HG03439 (cell line): ENCODE data around the gene TSPO.

Source experiments
- ATAC-seq: cut with Tn5 transposase; IDR thresholded peaks from one replicate; pipeline ENCODE4 v1.9.1; 2021; ENCODE audit warnings: mild to moderate bottlenecking, moderate library complexity; ENCODE audit not compliant: unreplicated experiment

TSPO gene

DNA sequence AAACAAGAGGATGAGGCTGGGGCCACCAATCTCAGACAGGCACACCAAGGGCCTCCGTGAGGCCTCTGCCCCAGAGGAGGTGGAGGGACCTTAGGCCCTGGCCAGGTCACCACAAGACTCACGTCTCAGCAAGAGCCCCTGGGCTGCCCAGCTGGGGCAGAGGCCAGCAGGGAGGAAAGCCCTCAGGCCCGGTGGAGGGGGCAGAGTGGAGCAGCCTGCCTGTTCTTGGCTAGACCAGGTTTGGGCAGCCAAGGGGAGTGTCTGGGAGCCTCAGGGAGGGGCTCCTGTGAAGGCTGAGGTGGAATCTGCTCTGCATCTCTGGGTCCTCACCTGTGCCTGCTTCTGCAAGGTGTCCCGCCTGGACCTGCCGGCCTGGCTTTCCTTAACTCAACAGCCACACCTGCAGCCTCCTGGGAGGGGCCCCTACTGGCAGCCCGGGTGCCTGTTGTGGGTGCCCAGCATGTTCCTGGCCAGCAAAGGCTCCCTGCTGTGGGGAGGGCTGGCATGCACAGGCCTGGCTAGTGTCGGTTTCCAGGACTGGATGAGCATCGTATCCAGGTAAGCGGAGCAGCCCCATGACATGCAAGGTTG lies 23.7 kb downstream of the TSPO start:
- no peak for ATAC-seq

DNA sequence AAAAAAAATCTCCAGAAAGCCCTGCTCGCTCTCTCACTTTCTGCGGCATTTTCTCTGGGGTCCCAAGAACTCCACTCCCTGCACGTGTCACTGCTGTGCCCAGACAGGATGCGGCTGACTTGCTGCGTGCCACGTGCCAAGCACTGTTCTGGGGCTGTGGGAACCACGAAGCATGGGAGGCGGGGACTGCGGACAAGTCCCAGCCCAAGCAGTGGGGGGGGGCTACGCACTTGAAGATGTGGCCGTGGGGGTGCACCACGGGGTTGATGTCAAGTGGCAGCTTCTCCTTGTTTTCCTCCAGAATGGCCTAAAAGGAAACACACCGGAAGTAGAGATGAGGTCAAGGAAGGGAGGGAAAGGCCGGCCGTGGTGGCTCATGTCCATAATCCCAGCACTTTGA lies 24.7 kb downstream of the TSPO start:
- ATAC-seq, result no peak

DNA sequence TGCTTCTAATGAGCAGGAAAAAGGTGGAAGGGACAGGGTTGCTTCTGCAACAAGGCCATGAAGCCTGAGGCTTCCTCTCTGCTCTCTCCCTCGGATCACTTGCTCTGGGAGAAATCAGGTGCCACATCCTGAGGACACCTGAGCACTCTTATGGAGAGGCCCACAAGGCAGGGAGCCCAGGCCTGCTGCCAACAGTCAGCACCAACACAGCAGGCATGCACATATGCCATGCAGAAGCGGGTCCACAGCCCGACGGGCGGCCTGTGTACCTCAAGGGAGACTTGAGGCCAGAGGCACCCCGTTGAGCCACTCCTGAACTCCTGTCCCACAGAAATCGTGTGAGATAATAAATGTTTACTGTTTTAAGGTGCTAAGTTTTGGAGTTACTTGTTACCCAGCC lies 26.1 kb downstream of the TSPO start:
- ATAC-seq, result no peak

DNA sequence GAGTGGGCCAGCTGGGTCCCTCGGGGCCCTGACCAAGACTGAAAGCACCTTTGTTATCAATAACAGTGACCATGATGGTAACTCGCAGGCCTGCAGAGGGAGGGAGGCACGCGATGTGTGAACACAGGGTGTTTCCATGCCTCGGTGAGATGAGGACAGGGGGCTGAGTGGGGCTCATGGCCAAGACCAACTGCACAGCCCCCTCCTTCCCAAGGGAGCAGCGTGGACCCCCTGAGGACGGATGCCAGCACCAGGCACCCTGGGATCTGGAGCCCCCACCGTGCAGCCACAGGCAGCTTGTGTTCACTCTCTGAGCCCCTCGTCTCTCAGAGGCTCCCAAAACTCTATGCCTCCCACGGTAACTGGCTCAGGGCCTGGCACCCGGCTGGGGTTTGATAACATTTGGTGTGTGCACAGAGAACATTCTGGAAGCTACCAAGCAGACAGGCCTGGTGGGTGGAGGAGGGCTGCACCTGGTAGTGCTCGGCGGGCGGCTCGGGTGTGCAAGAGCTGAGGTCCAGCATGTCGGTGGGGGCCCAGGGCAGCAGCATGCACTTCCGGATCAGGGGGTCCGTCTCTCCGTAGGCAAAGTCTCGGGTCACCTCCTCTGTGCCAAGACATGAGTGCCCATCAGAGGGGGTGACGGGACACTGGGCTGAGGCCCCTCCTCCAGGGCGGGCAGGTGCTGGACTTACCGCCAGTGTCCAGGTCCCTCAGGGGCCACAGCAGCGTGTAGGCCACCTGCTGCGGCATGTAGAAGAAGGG lies 28.0 kb downstream of the TSPO start:
- ATAC-seq, result no peak

DNA sequence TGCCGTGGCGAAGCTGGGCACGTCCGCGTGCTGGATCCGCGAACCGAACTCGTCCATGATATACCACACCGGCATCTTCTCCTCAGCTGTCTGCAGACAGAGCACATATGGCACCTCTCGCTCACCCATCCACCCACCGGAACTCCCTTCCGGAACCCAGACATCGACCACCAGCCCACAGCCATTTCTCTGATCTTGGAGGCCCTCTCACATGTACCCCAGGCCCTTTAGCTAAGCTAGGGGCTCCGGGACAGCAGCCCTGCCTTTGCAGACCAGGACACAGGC lies 28.5 kb downstream of the TSPO start:
- no peak for ATAC-seq

DNA sequence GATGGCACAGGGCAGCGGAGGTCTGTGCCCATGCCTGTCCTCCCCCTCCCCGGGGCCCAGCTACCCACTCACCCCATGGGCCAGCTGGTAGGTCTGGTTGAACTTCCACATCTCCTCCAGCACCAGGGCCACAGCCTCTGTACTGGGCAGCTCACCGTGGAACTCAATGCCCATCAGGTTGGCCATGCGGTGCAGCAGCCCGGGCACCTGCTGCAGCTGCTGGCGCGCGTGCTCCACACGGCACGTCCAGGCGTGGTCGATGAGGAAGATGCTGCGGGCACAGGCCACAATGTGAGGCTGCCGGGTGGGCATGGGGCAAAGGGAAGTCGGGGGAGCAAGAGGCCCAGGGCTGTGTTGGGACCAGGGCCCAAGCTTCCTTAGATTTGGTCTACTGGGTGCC lies 29.3 kb downstream of the TSPO start:
- ATAC-seq, result no peak

DNA sequence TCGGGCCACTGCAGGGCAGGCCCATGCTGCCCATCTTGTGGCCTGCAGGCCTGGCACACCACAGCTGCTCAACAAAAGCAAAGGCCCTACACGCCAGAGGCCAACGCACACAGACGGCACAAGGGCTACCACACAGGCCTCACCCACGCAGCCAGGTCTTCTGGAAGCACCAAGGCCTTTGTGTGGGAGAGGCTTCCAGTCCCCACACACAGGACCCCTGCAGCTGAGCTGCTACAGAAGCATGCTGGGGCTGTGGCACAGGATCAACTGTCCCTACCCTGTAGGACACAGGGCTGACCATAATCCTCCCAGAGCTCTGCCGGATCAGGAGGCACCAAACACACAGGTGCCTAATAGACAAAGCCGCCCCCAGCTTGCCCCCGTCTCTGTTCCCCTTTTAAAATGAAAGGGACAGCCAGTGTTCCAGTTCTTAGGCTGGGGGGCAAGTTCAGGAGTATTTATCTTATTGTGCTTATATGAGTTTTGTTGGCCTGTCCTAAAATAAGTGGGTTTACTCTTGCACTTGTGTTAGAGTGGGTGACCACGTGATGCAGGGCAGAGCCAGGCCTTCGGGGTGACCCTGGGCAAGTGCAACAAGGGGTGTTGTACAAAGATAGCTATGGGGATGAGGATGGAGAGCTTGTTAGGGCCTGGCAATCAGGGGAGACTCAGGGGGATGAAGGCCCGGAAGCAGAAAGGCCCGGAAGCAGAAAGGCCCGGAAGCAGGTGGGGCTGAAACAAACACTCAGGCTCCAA lies 30.1 kb downstream of the TSPO start:
- ATAC-seq, result no peak

DNA sequence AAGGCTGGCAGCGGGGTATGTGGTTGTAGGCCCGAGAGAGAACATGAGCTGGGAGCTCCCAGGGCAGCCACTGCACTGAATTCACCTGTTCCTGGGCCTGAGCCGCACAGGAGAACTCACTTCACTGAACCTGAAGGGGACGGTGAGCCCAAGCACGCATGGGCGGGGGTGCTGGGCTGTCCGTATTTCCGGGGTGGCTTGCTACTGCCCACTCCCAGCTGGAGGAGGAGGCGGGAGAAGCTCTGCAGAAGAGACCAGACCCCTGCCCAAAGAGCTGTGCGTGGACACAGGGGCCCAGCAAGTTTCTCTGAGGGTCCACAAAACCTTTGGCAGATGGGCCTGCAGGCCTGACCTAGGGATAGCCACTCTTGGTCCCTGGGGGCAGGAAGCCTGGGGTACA lies 30.8 kb downstream of the TSPO start:
- ATAC-seq, result no peak

DNA sequence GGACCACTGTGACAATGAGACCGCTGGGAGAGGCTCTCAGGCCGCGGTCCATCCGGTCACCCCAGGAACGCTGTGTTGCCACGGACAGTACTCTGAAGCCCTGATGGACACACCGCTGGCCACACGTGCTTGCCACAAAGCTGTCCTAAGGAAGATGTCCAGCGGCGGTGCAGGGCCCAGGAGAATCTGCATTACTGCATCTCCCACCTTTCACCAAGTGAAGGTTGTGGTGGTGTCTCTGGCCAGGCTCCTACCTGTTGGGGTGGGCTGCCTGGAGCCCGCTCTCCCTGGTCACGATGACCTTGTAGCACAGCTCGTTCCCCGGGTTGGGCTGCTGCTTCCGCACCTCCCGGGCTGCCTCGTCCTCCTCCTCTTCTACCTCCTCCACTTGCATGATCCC lies 31.4 kb downstream of the TSPO start:
- ATAC-seq, result no peak

DNA sequence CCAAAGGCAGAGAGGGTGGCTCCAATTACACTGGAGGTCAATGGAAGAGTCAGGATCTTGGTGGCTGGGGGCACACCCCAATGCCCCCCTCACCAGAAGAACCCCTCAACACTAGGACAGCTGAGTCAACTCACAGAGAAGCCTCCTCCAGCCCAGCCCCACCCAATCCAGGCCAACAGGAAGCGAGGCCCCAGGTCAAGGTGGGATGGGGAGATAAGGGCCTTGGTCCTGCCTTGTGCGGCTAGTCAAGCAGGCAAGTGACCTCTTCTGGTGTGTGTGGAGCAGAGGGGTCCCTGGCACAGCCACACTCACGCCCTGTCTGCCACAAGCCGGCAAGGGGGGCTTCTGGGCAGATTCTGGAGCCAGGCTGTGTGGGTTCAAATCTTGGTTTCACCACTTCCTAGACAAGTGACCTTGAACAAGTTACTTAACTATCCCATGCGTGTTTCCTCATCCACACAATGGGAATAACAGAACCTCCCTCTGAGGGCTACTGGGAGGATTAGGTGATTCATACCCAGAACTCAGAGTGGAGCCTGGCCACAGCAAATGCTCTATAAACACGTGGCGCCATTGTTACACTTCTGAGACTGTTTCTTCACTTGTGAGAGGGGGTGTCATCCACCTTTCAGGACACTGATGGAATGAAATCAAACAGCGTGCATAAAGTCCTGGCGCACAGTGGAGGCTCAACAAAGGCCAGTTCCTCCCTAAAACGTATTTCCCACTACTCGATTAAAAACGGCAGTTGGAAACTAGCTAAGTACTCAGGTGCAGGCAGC lies 32.3 kb downstream of the TSPO start:
- no peak for ATAC-seq

DNA sequence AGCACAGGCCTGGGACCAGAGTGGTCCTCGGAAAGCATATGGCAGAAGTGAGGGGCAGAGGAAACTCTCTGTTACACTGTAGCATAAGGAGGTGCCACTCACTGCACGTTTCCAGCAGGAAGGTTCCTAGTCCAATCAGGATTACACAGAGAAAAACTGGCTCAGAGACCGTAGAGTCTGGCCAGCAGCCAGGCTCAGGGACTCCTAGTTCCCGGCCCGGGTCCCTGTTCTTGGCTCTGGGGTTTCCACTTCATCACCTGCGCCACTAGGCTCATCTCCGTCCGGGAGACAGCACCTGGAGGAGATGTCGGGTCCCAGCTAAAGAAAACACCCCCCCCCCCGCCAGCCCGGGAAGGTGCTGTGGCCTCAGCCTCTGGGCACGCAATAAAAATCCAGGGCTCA lies 34.5 kb downstream of the TSPO start:
- ATAC-seq, result no peak

DNA sequence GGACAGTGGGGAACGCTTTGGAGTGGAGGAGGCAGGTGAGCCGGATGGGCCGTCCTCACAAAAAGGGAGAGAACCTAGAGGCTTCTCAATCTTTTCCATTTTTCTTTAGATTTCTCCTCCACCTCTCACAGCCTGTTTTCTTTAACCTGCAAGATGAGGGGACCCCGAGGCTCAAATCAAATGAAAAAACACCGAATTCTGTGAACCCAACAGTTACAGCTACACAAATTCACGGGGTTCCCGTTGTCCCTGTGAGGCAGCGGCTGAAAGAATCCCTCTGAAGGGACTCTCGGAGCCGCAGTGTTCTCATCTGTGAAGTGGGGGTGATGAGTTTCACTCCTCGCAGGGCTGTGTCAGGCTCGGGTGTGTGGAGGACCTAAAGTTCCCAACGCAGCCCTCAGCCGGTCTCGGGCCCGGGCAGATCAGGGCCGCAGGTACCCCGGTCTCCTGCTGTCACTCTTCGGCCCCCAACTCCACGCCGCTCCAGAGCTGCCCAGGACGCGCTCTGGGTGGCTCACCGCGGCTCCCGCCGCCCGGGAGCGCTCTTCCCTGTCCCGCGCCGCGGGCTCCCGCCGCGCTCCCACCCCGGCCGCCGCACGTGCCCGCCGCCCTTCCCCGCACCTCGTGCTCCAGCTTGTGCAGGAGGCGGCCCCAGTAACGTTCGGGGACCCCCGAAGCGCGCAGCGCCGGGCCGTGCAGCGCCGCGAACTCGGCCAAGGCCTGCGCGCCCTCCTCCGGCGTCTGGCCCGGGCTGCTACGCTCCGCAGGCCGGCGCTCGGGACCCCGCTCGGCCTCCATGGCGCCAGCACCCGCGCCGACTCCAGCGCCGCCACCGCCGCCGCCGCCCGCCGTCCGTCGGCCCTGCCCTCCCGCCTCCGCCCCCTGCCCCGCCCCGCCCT lies 35.2 kb downstream of the TSPO start, which contains the start of gene TTLL12:
Gene TTLL12, minus strand, starts transcription at position 863 of the 899 bp plus-strand sequence. Its CDS starts 65 bp downstream, at position 798.
- ATAC-seq, result peak; percentile 33

DNA sequence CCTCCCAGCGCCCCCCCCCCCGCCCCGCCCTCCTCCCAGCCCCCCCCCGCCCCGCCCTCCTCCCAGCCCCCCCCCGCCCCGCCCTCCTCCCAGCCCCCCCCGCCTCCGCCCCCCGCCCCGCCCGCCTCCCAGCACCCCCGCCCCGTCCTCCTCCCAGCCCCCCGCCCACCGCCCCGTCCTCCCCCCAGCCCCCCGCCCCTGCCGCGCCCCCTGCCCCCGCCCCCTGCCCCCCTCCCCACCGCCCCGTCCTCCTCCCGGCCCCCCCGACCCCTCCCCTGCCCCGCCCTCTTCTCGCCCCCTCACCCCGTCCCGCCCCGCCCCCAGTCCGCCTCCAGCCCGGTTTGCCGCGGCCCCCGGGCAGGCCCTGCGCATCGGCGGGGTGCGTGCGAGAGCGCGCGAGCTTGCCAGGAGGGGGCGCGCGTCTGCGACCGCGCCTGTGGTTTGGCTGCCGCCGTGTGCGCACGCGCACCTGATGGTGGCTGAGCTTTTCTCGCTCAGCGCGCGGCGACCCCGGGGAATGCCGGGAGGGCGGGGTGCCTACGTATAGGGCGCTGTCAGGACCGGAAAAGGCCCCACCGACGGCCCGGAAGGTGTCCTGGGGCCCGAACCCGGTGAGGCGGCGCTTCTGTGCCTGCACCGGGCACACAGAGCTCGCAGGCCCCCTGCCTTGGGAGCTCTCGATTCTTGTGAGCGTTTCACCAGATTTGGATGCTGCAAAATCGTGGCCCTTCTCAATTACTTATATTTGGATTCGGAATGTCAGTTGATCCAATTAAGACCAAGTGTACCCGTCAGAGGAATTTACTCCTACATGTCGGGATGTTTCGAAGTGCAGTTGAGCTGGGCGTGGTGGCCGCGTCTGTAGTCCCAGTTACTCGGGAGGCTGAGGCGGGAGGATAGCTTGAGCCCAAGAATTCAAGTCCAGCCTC lies 36.1 kb downstream of the TSPO start:
- ATAC-seq, result peak; percentile 87

DNA sequence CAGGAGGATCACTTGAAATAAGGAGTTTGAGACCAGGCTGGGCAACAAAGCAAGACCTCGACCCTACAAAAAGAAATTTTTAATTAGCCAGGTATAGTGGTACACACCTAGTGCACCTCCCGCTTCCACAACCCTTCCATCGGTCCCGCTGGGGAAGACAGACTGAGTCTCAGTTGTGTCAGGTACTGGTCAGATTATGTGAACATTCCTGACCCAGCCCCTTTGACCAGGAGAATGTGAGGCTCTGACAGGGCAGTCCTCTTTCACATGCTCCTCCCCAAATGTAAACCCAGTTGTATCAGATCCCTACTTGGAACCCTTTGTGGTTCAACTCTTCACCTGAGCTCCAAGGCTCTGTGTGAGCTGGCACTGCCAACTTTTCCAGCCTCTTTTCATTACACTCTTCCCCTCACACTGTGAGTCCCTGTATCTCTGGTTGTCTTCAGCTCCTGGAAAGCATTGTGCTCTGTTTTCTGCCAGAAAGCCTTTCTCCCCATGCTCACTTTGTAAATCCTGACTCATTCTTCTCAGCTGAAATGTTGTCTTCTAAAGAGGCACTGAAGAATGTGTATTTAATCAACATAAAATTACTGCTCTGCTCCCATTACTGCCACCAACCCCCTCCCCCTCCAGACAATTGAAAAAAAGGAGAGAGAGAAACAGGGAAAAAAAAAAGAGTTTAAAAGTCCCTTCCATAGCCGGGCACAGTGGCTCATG lies 37.6 kb downstream of the TSPO start:
- ATAC-seq, result no peak

DNA sequence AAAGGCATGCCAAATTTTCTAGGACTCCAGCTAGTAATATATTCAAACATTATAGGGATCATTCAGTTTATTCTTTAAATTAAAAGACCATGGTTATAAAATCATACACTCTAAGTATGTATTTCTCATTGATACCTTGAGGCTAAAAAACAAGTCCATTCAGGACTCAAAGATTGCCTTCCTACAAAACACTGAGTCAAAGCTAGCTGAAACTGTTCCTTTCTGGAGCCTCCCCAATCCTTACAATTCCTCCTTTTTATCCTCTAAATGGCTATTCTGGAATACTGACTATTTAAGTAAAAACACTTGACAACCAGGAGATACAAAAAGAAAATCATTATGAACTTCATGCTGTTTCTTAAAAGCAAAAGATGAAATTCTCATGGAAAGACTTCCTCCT lies 40.5 kb downstream of the TSPO start:
- no peak for ATAC-seq

DNA sequence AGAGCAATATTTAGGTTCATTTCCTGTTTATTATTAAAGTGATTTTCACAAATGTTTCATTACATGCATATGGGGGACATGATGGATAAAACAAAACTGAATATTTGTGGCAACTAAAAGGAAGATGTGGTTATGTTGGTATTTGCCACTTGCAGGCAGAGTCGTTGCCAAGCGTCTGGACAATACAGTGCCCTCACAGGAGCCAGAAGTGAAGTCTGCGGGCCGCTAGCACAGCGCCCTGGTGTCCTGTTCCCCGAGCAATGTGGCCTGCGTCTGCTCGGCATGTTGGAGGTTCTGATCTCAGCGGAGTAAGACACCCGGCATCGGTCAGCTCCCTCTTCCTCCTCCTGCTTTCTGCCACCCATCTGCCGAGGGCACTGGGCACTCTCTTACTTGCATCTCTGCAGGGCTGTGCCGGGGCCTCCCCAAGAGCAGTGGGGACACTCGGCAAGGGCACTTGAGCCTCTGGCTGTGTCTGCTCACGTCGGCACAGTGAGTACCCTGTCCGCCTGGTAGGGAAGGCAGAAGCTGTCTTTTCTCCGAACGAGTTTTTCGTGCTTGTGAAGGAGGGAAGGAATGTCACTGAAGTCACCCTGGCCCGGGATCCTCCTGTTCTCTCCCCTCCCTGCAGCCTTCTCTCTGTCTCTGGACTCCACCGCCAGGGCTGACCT lies 46.0 kb downstream of the TSPO start:
- ATAC-seq, result no peak

DNA sequence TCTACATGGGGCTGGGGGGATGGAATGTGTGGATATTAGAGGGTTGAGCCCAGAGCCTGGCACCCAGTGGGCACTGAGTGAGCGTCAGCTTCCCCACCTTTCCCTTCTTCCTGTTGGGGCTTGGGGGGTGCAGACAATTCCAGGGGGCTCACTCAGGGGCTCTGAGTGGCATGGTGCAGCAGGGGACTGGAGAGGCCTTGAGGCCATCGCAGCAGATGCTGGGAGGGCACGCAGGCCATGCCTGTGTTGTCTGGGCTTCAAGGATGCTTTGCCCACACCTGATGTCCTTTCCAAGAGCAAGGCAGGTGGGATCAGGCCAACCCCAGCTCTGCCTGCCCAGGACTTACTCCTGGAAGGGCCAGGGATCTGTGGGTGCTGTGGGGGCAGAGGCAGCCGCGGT lies 46.8 kb downstream of the TSPO start:
- no peak for ATAC-seq

DNA sequence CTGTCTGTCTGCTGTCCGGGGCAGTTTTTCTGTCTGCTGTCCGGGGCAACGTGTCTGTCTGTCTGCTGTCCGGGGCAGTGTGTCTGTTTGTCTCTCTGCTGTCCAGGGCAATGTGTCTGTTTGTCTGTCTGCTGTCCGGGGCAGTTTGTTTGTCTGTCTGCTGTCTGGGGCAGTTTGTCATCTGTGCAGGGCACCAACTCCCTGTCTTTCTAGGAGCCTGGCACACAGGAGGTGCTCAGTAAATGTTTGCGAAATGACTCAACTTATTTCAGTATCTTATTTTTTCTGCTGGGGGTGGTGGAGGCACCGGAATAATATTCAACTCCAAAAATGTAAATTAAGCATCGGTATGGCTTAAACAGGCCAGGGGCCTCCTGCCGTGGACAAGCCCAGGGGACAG lies 47.6 kb downstream of the TSPO start:
- no peak for ATAC-seq
